ENCODE measurements around the gene OGDH.
"Not testable (repeated sequence)": the region's sequence is repeated elsewhere in the genome, so short reads cannot be mapped to it uniquely, and the experiment has no call there.

Gene OGDH

DNA sequence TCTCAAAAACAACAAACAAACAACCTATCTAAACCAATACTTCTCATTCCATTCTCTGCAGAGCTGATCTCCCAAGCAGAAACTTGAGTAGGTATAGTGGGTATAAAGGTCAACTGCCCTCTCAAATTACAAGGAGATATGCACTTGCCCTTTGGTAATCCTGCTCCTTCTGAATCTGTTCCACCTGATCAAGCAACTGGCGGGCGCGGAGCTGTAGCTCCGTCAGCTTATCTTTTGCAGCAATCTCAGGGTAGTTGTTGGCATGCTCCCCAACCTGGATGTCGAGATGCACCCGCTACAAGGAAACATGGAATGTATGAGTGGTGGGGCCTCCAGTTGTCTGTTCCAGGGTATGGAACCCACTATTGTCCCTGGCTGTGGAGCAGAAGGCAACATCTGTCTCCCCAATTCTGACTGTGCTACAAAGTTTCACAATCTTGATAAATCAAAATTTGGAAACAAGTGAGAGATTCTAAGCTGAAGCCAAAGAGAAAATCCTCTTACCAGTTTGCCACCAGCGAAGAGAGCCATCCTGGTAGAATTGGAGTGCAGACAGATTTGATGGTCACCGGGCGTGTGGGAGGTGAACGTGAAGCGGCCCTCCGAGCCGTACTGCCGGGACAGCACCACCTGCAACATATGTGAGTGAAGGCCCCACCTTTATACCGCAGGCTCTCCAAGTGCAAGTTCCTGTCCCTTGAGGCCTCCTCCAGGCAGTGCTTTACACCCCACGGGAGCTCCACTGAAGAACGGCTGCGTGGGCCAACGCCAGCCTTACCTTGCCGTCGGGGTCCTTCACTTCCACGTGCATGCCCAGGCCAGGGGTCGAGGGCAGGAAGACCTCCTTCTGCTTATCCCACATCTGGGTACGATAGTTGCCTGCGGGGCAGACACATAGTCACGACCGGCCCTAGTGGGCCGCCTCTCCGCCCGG is 25.2 kb upstream of the OGDH start:
- no peak for DNase-seq (ENCODE audit: low read depth in 2 of 2, low spot score in 1 of 2)

DNA sequence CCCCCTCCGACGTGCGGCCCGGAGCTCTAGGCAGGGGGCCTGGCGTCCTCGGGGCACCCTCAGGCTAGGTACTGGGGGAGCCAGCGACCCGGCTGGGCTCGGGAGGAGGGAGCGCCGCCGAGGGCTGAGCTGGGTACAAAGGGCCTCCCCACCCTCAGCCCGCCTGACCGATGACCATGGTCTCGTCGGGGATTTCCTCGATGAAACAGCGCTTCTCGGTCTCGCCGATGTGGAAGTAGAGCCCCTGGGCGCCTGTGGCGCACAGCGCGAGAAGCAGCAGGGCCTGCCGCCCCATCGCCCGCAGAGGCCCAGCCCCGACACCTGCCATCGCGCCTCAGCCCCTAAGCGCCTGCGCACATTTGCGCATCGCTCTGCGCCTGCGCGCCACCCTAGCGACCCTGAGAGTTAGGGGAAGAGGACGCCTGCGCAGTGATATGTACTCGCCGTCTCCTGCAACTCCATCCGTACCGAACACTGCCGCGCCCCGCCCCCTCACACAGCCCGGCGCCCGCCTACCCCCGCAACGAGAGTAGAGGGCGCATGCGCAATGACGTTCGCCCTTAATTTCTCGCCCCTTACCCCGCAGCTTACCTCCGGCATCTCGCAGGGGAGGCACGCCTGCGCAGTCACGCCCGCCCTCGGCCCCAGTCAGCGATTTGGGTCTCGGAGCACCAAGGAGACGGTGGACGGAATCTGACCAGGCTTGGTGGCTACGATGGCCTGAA is 24.4 kb upstream of the OGDH start, which contains the start of gene TMED4:
Gene TMED4, minus strand, starts transcription at position 353 of the 725 bp plus-strand sequence. Its CDS starts 25 bp downstream, at position 328.
- DNase-seq (ENCODE audit: low read depth in 2 of 2, low spot score in 1 of 2), result peak; percentile 100

DNA sequence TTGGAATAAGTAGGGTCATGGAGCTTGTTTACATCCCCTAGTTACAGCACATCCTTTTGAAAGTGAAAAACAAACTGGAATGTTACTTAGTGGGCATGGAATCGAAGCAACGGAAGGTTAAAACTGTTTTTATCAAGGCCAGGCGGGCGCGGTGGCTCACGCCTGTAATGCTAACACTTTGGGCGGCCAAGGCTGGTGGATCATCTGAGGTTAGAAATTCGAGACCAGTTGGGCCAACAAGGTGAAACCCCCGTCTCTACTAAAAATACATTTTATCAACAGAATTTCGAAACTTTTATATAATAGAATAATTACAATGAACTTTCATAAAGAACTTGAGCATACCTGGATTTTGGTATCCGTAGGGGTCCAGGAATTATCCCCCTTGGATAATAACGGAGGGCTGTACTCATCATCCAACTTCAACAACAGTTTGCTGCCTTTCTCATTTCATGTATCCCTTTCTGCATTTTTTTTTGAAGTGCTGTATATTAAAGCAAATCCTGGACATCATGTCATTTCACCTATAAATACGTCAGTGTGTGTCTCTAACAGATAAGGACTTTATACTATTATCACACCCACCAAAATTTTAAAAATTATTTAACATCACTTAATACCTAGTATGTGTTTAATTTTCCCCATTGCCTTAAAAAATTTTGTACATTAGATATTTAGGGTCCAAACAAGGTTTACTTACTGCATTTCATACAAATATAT is 23.1 kb upstream of the OGDH start:
- DNase-seq (ENCODE audit: low read depth in 2 of 2, low spot score in 1 of 2), result no peak

GRCh38 chr7:44587843-44588711 is 18.4 kb upstream of the OGDH start:
- peak in 1 of 2 donors; percentile 35 for DNase-seq (ENCODE audit: low read depth in 2 of 2, low spot score in 1 of 2)

GRCh38 chr7:44590910-44591309 is 15.5 kb upstream of the OGDH start:
- DNase-seq (ENCODE audit: low read depth in 2 of 2, low spot score in 1 of 2), result no peak

DNA sequence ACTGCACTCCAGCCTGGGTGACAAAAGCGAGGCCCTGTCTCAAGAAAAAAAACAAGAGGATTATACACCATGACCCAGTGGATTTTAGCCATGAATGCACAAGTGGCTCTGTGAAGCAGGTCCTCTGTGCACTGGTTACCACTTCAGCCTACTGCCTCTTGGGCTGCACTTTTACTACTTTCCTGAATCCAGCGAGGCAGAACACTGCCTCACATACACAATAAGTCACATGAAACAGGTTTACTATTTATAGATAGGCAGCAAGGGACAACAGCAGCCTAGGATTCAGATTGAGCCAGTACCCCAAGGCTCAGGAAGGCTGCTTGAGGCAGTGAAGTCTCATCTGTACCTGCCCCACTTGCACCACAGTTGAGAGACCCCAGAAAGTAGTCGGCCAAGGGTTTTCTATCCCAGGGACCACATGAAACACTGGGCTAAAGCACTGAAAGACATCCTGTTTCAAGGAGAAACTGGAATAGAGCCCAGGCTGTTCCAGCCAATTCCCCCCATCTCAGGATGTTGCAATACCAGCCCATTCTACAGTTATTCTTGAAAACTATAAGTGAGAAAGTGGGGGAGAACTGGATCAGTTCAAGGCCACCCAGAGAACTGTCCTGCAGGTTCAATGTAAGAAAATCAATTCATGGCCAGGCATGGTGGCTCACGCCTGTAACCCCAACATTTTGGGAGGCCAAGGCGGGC is 10.3 kb upstream of the OGDH start:
- no peak for DNase-seq (ENCODE audit: low read depth in 2 of 2, low spot score in 1 of 2)

GRCh38 chr7:44597181-44597580 is 9.2 kb upstream of the OGDH start:
- not testable (repeated sequence) for DNase-seq (ENCODE audit: low read depth in 2 of 2, low spot score in 1 of 2)

GRCh38 chr7:44599222-44599621 is 7.2 kb upstream of the OGDH start:
- DNase-seq (ENCODE audit: low read depth in 2 of 2, low spot score in 1 of 2), result no peak

- DNase-seq (ENCODE audit: low read depth in 2 of 2, low spot score in 1 of 2), result no peak
Observed at GRCh38 chr7:44602576-44602910, 3.9 kb upstream of the OGDH start.

DNA sequence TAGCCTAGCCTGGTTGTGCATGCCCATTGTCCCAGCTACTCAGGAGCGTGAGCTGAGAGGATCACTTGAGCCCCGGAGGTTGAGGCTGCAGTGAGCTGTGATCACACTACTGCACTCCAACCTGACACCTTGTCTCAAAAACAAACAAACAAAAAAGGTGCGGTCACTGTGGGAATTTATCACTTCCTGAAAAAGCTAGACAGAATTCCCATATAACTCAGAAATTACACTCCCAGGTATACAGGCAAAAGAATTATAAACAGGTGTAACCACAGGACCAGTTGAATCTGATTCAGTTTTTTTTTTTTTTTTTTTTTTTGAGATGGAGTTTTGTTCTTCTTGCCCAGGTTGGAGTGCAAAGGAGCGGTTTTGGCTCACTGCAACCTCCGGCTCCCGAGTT is 3.2 kb upstream of the OGDH start:
- no peak for DNase-seq (ENCODE audit: low read depth in 2 of 2, low spot score in 1 of 2)

- DNase-seq (ENCODE audit: low read depth in 2 of 2, low spot score in 1 of 2), result no peak
Observed at GRCh38 chr7:44604941-44605340, 1.5 kb upstream of the OGDH start.

DNA sequence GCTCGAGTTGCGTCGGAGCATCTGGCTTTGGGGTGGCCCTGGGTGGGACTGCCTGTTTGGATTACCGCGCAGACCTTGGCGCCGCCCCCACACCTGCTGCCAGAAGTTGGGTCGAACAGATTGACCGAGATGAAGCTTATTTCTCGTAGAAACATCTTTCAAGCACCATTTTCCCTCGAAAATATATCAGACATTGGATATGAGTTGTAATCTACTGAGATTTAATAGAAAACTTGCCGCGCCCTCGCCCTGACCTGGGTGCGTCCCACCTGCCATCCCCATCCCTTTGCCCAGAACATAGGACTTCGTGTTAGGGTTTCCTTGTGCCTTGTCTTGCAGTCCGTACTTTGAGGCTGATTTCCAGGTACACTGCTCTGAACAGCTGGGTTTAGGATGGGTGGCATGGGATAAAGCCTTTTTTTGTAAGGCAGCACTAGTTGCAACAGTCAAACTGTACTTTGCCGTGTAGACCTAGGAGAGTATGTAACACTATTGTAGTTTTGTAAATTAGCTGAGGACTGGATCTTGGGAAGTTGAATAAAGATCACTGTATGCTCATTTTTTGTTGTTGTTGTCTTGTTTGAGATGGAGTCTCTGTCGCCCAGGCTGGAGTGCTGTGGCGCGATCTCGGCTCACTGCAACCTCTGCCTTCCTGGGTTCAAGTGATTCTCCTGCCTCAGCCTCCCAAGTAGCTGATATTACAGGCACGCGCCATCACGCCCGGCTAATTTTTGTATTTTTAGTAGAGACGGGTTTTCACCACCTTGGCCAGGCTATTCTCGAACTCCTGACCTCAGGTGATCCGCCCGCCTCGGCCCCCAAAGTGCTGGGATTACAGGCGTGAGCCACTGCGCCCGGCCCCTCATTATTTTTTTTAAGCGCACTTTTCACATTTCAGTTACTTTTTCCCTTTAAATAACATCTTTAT is 978 bp downstream of the OGDH start:
- no peak for DNase-seq (ENCODE audit: low read depth in 2 of 2, low spot score in 1 of 2)

GRCh38 chr7:44608916-44609648 is 2.7 kb downstream of the OGDH start:
- DNase-seq (ENCODE audit: low read depth in 2 of 2, low spot score in 1 of 2), result no peak

DNA sequence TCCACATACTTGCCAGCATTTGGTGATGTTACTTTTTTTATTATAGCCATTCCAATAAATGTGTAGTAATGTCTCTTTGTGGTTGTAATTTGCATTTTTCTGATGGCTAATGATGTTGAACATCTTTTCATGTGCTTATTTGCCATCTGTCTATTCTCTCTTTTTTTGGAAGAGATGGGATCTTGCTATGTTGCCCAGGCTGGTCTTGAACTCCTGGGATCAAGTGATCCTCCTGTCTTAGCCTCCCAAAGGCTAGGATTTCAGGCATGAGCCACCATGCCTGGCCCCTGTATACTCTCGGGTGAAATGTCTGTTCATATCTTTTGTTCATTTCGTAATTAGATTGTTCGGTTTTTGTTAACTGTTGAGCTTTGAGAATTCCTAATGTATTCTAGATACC is 3.4 kb downstream of the OGDH start:
- no peak for DNase-seq (ENCODE audit: low read depth in 2 of 2, low spot score in 1 of 2)

DNA sequence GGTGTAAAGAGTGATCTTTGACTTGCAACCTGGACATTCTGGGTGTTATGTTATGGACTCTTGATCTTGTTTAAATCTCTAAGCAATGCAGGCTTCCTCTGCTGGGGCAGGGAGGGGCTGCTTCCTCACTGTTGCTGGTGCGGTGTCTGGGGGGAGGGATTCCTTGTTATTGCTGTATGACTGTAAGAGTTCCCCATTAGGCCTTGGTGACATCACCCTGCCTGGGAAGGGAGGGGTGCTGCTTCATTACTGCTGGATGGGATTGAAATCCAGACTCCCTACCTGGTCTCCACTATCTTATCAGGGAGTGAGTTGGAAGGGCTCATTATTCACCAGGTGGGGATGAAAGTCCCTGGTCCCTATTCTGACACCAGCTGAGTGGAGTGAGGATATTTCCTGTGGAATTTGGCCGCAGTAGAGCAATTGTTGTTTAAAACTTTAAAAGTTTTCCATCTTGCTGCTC is 8.8 kb downstream of the OGDH start:
- no peak for DNase-seq (ENCODE audit: low read depth in 2 of 2, low spot score in 1 of 2)

DNA sequence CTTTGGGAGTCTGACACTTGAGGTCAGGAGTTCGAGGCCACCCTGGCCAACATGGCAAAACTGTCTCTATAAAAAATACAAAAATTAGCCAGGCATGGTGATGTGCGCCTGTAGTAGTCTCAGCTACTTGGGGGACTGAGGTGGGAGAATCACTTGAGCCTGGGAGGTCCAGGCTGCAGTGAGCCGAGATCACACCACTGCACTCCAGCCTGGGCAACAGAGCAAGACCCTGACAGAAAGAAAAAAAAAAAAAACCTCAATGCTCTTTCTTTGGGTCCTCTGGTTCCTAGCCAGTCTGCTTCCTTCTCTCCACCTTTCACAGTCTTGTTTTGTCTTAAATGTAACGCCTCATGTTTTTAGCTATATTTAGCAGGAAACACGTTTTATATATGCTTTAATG is 9.4 kb downstream of the OGDH start:
- no peak for DNase-seq (ENCODE audit: low read depth in 2 of 2, low spot score in 1 of 2)

GRCh38 chr7:44616545-44616944 is 10.1 kb downstream of the OGDH start:
- DNase-seq (ENCODE audit: low read depth in 2 of 2, low spot score in 1 of 2), result no peak

- no peak for DNase-seq (ENCODE audit: low read depth in 2 of 2, low spot score in 1 of 2)
Observed at GRCh38 chr7:44617225-44617890, 10.9 kb downstream of the OGDH start.

Data from stimulated activated CD8-positive, alpha-beta memory T cell treated with anti-CD3 and anti-CD28 coated beads, Interleukin-4, amount 100 ng/mL, for 1 hour (primary cell).